Non-pigmented ciliary epithelial cell (primary cell): ENCODE results near the gene CSTF2T.
"Not testable (repeated sequence)": the region's sequence is repeated elsewhere in the genome, so short reads cannot be mapped to it uniquely, and the experiment has no call there.

ENCODE experiments used
- DNase-seq: peaks from one replicate; pipeline ENCODE4 v3.0.0-alpha.2; 2010; ENCODE audit warnings: low read depth

Gene CSTF2T

GRCh38 chr10:51698473-51699063 is 827 bp downstream of the CSTF2T start:
- no peak for DNase-seq

GRCh38 chr10:51696251-51696650 is 3.1 kb downstream of the CSTF2T start:
- DNase-seq = no peak

- DNase-seq = no peak
These were observed 5.2 kb downstream of the CSTF2T start for GRCh38 chr10:51694086-51694768.

- no peak for DNase-seq
These were observed 8.3 kb downstream of the CSTF2T start for GRCh38 chr10:51691135-51691534.

GRCh38 chr10:51689536-51689935 is 9.9 kb downstream of the CSTF2T start:
- no peak for DNase-seq

- DNase-seq = not testable (repeated sequence)
These were observed 10.6 kb downstream of the CSTF2T start for GRCh38 chr10:51688826-51689225.

- no peak for DNase-seq
These were observed 12.1 kb downstream of the CSTF2T start for GRCh38 chr10:51687296-51687695.

GRCh38 chr10:51685768-51686167 is 13.6 kb downstream of the CSTF2T start:
- DNase-seq = no peak

- DNase-seq = no peak
These were observed 16.2 kb downstream of the CSTF2T start for GRCh38 chr10:51683031-51683691.

GRCh38 chr10:51679841-51680240 is 19.6 kb downstream of the CSTF2T start:
- no peak for DNase-seq

GRCh38 chr10:51675088-51675487 is 24.3 kb downstream of the CSTF2T start:
- no peak for DNase-seq

GRCh38 chr10:51672039-51672535 is 27.3 kb downstream of the CSTF2T start:
- no peak for DNase-seq

- DNase-seq = no peak
These were observed 30.4 kb downstream of the CSTF2T start for GRCh38 chr10:51669041-51669440.

- DNase-seq = no peak
These were observed 31.1 kb downstream of the CSTF2T start for GRCh38 chr10:51668336-51668689.

GRCh38 chr10:51667678-51668335 is 31.6 kb downstream of the CSTF2T start:
- no peak for DNase-seq

GRCh38 chr10:51666456-51666855 is 32.9 kb downstream of the CSTF2T start:
- no peak for DNase-seq

GRCh38 chr10:51663086-51663485 is 36.3 kb downstream of the CSTF2T start:
- DNase-seq = no peak

GRCh38 chr10:51659344-51659743 is 40.1 kb downstream of the CSTF2T start:
- no peak for DNase-seq

- no peak for DNase-seq
These were observed 41.4 kb downstream of the CSTF2T start for GRCh38 chr10:51658000-51658399.

- no peak for DNase-seq
These were observed 42.9 kb downstream of the CSTF2T start for GRCh38 chr10:51656503-51656902.

GRCh38 chr10:51654918-51655317 is 44.5 kb downstream of the CSTF2T start:
- no peak for DNase-seq

- no peak for DNase-seq
These were observed 46.4 kb downstream of the CSTF2T start for GRCh38 chr10:51653025-51653424.

- DNase-seq = no peak
These were observed 48.3 kb downstream of the CSTF2T start for GRCh38 chr10:51651063-51651462.
